ENCODE data around the gene HSP90AA1.

- TF ChIP-seq CTCF (IDR thresholded peaks at IDR 0.05 in 4 of 5, conservative IDR thresholded peaks at IDR 0.05 in 1 of 5): no peak
- TF ChIP-seq POLR2A (IDR thresholded peaks at IDR 0.05): no peak
Observed at GRCh38 chr14:102120888-102121287, 34.0 kb upstream of the HSP90AA1 start.

All from gastrocnemius medialis (tissue), 4 donors.